DOHH2 (cell line): ENCODE measurements around the gene HEXIM1.

Experiments used
- EZH2phosphoT487 ChIP-seq: fragments of 200-600 bp; sonication (generic); IDR thresholded peaks from 2 replicates; pipeline ENCODE4 v1.6.1; 2017; ENCODE audit warnings: borderline replicate concordance, mild to moderate bottlenecking, antibody characterized with exemption, low read length, moderate library complexity, mixed read lengths
- TF ChIP-seq, protein P1 (sequence below): fragments of 200-600 bp; sonication (generic); IDR thresholded peaks from one replicate; pipeline ENCODE4 v1.5.1; 2014; ENCODE audit warnings: antibody characterized with exemption, mild to moderate bottlenecking, low read depth, low read length; ENCODE audit not compliant: poor library complexity, severe bottlenecking

DNA sequence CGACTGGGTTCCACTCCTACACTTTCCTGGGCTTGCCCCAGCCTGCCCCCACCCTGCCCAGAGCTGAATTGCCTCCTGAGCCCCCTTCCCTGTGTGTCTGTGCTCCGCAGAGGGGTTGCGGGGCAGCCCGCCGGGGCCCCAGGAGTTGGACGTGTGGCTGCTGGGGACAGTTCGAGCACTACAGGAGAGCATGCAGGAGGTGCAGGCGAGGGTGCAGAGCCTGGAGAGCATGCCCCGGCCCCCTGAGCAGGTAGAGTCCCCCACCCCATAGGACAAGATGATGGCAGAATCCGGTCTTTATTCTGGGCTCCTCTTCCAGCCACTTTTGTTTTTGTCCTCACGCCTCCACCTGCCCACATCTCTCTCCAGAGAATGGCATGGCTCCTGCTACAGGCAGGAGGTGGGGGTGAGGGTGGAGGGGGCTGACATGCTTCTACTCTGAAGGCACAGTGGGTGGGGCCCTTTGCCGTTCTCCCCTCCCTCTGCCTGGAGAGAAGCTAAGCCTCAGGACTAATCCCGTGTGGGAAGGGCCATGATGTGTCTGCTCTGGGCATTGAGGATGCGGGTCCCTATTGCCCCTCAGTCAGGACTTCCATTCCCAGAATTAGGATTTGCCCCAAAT is 9.3 kb upstream of the HEXIM1 start:
- TF ChIP-seq, protein P1, sequence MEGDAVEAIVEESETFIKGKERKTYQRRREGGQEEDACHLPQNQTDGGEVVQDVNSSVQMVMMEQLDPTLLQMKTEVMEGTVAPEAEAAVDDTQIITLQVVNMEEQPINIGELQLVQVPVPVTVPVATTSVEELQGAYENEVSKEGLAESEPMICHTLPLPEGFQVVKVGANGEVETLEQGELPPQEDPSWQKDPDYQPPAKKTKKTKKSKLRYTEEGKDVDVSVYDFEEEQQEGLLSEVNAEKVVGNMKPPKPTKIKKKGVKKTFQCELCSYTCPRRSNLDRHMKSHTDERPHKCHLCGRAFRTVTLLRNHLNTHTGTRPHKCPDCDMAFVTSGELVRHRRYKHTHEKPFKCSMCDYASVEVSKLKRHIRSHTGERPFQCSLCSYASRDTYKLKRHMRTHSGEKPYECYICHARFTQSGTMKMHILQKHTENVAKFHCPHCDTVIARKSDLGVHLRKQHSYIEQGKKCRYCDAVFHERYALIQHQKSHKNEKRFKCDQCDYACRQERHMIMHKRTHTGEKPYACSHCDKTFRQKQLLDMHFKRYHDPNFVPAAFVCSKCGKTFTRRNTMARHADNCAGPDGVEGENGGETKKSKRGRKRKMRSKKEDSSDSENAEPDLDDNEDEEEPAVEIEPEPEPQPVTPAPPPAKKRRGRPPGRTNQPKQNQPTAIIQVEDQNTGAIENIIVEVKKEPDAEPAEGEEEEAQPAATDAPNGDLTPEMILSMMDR, result no peak
- no peak for TF ChIP-seq EZH2phosphoT487
